ENCODE results near the gene RAB35.

Gene RAB35

GRCh38 chr12:120116441-120116791 lies at the start of gene RAB35:
RAB35 (minus strand) TSS chr12:120116753; CDS start chr12:120116650, 103 bp downstream.
- peak within 1 kb of the TSS; percentile 89 for H3K4me3 ChIP-seq (ENCODE audit: control insufficient read depth, low read depth, low read length)
- DNase-seq (ENCODE audit: low read depth), result no peak
- TF ChIP-seq, protein P1, sequence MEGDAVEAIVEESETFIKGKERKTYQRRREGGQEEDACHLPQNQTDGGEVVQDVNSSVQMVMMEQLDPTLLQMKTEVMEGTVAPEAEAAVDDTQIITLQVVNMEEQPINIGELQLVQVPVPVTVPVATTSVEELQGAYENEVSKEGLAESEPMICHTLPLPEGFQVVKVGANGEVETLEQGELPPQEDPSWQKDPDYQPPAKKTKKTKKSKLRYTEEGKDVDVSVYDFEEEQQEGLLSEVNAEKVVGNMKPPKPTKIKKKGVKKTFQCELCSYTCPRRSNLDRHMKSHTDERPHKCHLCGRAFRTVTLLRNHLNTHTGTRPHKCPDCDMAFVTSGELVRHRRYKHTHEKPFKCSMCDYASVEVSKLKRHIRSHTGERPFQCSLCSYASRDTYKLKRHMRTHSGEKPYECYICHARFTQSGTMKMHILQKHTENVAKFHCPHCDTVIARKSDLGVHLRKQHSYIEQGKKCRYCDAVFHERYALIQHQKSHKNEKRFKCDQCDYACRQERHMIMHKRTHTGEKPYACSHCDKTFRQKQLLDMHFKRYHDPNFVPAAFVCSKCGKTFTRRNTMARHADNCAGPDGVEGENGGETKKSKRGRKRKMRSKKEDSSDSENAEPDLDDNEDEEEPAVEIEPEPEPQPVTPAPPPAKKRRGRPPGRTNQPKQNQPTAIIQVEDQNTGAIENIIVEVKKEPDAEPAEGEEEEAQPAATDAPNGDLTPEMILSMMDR (conservative IDR thresholded peaks at IDR 0.05; ENCODE audit: control insufficient read depth, insufficient read depth, low read depth, low read length), result no peak

GRCh38 chr12:120164293-120164692 lies 47.7 kb upstream of the RAB35 start:
- DNase-seq (ENCODE audit: low read depth), result no peak
- TF ChIP-seq, protein P1 (conservative IDR thresholded peaks at IDR 0.05; ENCODE audit: control insufficient read depth, insufficient read depth, low read depth, low read length), result no peak
- no peak overlapping the region for H3K4me3 ChIP-seq (ENCODE audit: control insufficient read depth, low read depth, low read length)

GRCh38 chr12:120162763-120163162 lies 46.2 kb upstream of the RAB35 start:
- H3K4me3 ChIP-seq (ENCODE audit: control insufficient read depth, low read depth, low read length), result no peak overlapping the region
- no peak for DNase-seq (ENCODE audit: low read depth)
- TF ChIP-seq, protein P1 (conservative IDR thresholded peaks at IDR 0.05; ENCODE audit: control insufficient read depth, insufficient read depth, low read depth, low read length), result no peak

GRCh38 chr12:120161852-120162251 lies 45.3 kb upstream of the RAB35 start:
- DNase-seq (ENCODE audit: low read depth), result no peak
- H3K4me3 ChIP-seq (ENCODE audit: control insufficient read depth, low read depth, low read length), result no peak overlapping the region
- TF ChIP-seq, protein P1 (conservative IDR thresholded peaks at IDR 0.05; ENCODE audit: control insufficient read depth, insufficient read depth, low read depth, low read length), result no peak

GRCh38 chr12:120159509-120160237 lies 43.1 kb upstream of the RAB35 start:
- no peak overlapping the region for H3K4me3 ChIP-seq (ENCODE audit: control insufficient read depth, low read depth, low read length)
- no peak for DNase-seq (ENCODE audit: low read depth)
- TF ChIP-seq, protein P1 (conservative IDR thresholded peaks at IDR 0.05; ENCODE audit: control insufficient read depth, insufficient read depth, low read depth, low read length), result no peak

DNA sequence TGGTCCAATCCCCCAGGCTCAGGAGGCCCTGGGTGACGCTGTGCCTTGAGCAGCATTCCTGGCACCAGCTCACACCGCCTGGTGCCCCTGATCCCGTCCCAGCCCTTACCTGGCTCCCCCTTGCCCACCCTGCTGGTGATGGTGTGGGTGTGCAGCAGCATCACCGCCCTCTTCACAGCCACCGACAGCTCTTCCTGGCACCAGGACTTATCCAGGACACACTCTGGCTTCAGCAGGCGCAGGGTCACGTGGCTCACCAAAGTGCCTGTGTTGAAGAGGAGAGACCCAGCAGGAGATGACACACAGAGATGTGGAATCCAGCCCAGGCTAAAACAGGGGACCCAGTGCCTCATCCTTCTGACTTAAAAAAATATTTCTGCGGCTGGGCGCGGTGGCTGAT lies 41.8 kb upstream of the RAB35 start:
- no peak for DNase-seq (ENCODE audit: low read depth)
- no peak overlapping the region for H3K4me3 ChIP-seq (ENCODE audit: control insufficient read depth, low read depth, low read length)
- TF ChIP-seq, protein P1 (conservative IDR thresholded peaks at IDR 0.05; ENCODE audit: control insufficient read depth, insufficient read depth, low read depth, low read length), result no peak
